Activated CD8-positive, alpha-beta T cell treated with anti-CD3 and anti-CD28 coated beads for 36 hours (primary cell): ENCODE measurements around the gene CMTM4. TPM values are rescaled to one million over a fixed set of nuclear protein-coding genes. Genes with fewer than 3 reads are reported as not detected.
A peak's percentile ranks its signal among the peaks of the same experiment; 100 is the strongest.

Experiments
- ATAC-seq: fragments of 200-7000 bp; cut with Tn5 transposase; one replicate; pipeline ENCODE4 v1.10.0; 2021; ENCODE audit warnings: mild to moderate bottlenecking, moderate library complexity
- CTCF ChIA-PET: fragments of 350-600 bp; sonication (Branson Sonifier 250); formaldehyde crosslinking; loops from one replicate; lab custom pipeline; 2021; ENCODE audit warnings: antibody characterized with exemption; lab: Charles Lee
- POLR2A ChIA-PET: fragments of 350-600 bp; sonication (Branson Sonifier 250); formaldehyde crosslinking; loops from one replicate; lab custom pipeline; 2021; ENCODE audit warnings: antibody characterized with exemption; lab: Charles Lee
- DNase-seq: peaks from one replicate; pipeline ENCODE4 v3.0.0-alpha.2; 2020
- H3K27ac Mint-ChIP-seq: one replicate; pipeline ENCODE4 v1.8.0; 2021; ENCODE audit warnings: mild to moderate bottlenecking, mixed read lengths
- H3K27me3 Mint-ChIP-seq: one replicate; pipeline ENCODE4 v1.8.0; 2021; ENCODE audit warnings: mixed read lengths
- H3K36me3 Mint-ChIP-seq: one replicate; pipeline ENCODE4 v1.8.0; 2021; ENCODE audit warnings: low read depth, mixed read lengths
- H3K4me1 Mint-ChIP-seq: one replicate; pipeline ENCODE4 v1.8.0; 2021; ENCODE audit warnings: low read depth, mixed read lengths
- H3K4me3 Mint-ChIP-seq: one replicate; pipeline ENCODE4 v1.8.0; 2021; ENCODE audit warnings: mild to moderate bottlenecking, moderate library complexity, mixed read lengths
- H3K9me3 Mint-ChIP-seq: one replicate; pipeline ENCODE4 v1.8.0; 2021; ENCODE audit warnings: mixed read lengths
- CTCF ChIP-seq: fragments of 200-600 bp; IDR thresholded peaks from one replicate; pipeline ENCODE4 v1.8.0; 2022; ENCODE audit warnings: antibody characterized with exemption, mild to moderate bottlenecking
- intact Hi-C: fragments of 100-400 bp; cut with micrococcal nuclease; formaldehyde crosslinking; loops from one replicate; pipeline ENCODE4 v1.10.0; 2022
- total RNA-seq, 2 experiments: library from RNA; stranded (reverse); gene quantifications; one replicate each; pipeline ENCODE4 v1.2.3, GENCODE V29; 2021

CMTM4 gene
- total RNA-seq, 2 experiments from 2014 or later = 3.2 to 3.5 TPM

- Mint-ChIP-seq H3K4me1 (peaks cover 16% of the 10 kb centered on the region), H3K27ac (no peak overlapping the region), H3K36me3 (no peaks in the 10 kb centered on the region), H3K27me3 (no peaks in the 10 kb centered on the region), H3K9me3 (no peaks in the 10 kb centered on the region), H3K4me3 (no peak overlapping the region)
- intact Hi-C loops = no loop called here
- DNase-seq = no peak
- no peak for TF ChIP-seq CTCF
- ChIA-PET CTCF (interaction anchor here (0.6 to 3.9 kb wide), 26 partner anchors 9 to 310 kb away, joined by 3 to 72 read pairs (median 6); partner anchors contain the start of genes CMTM4 and DYNC1LI2), POLR2A (no interaction called here)
- no peak for ATAC-seq
These were observed 44.6 kb downstream of the CMTM4 start for GRCh38 chr16:66651965-66652364.

- H3K9me3 Mint-ChIP-seq = no peaks in the 10 kb centered on the region
- ATAC-seq (no peak), DNase-seq (no peak)
- H3K4me3 Mint-ChIP-seq = peak overlapping the region; percentile 15
- intact Hi-C loops = no loop called here
- peaks cover 16% of the 10 kb centered on the region for H3K4me1 Mint-ChIP-seq
- no peak for TF ChIP-seq CTCF
- no peaks in the 10 kb centered on the region for H3K36me3 Mint-ChIP-seq
- no peak overlapping the region for H3K27ac Mint-ChIP-seq
- POLR2A ChIA-PET = interaction anchor here (0.6 to 1.5 kb wide), 2 partner anchors 87 to 212 kb away, joined by 3 to 4 read pairs; no protein-coding TSS in a partner anchor
- no peaks in the 10 kb centered on the region for H3K27me3 Mint-ChIP-seq
- CTCF ChIA-PET = interaction anchor here (0.7 to 3.9 kb wide), 47 partner anchors 9 to 309 kb away, joined by 3 to 72 read pairs (median 6); partner anchors contain the start of genes CMTM3, CMTM4, DYNC1LI2 and NAE1
These were observed 45.1 kb downstream of the CMTM4 start for GRCh38 chr16:66651474-66651765.

DNA sequence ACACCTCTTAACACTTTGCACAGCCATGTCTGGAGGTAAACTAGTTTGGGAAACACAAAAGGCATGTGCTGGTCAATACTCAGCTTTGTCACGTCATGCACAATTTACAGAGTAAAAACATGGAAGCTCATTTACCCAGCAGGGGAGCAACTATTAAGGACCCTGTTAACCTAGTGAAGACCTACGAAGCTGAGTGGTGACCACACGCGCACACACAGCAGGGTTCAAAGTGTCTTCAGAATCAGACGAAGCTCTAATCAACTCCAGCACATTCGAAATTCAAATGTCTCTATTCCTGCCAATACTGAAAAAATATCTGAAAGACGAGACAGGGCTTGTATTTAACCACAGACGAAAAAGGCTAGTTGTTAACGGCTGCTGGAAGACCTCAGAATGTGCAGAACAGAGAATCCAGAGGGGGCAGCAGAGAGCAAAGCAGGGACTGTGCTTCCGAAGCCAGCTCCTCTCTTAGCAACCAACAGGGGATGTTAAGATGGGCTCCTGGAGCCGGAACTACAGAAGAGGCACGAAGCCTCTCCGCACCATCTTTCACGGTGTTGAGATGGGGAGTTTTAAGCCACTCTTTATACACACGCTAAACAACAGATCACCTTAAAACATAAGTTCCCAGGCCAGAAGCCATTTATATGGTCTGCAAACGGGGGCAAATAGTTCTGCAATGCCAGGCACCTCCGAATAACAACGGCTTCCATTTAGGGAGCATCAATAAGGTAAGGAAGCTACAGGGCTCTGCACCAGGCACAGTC is 45.7 kb downstream of the CMTM4 start:
- Mint-ChIP-seq H3K36me3 (no peaks in the 10 kb centered on the region), H3K9me3 (no peaks in the 10 kb centered on the region), H3K4me3 (peak overlapping the region; percentile 15), H3K27me3 (no peaks in the 10 kb centered on the region), H3K27ac (no peak overlapping the region), H3K4me1 (peaks cover 16% of the 10 kb centered on the region)
- POLR2A ChIA-PET = interaction anchor here (0.6 to 1.5 kb wide), 2 partner anchors 88 to 213 kb away, joined by 3 to 4 read pairs; no protein-coding TSS in a partner anchor
- peak; percentile 90 for DNase-seq
- peak; percentile 100 for ATAC-seq
- CTCF ChIA-PET = interaction anchor here (0.7 to 3.9 kb wide), 55 partner anchors 8 to 309 kb away, joined by 3 to 72 read pairs (median 5); partner anchors contain the start of genes CMTM3, CMTM4, DYNC1LI2 and NAE1
- peak; percentile 96 for TF ChIP-seq CTCF
- intact Hi-C loops = no loop called here

GRCh38 chr16:66649636-66650205 is 46.8 kb downstream of the CMTM4 start:
- intact Hi-C loops = no loop called here
- Mint-ChIP-seq H3K27me3 (no peaks in the 10 kb centered on the region), H3K27ac (no peak overlapping the region), H3K4me1 (peaks cover 16% of the 10 kb centered on the region), H3K36me3 (no peaks in the 10 kb centered on the region), H3K4me3 (no peak overlapping the region), H3K9me3 (no peaks in the 10 kb centered on the region)
- CTCF ChIA-PET = interaction anchor here (1.2 to 3.9 kb wide), 9 partner anchors 8 to 242 kb away, joined by 4 to 72 read pairs (median 14); no protein-coding TSS in a partner anchor
- DNase-seq (no peak), ATAC-seq (no peak)
- POLR2A ChIA-PET = no interaction called here
- no peak for TF ChIP-seq CTCF

DNA sequence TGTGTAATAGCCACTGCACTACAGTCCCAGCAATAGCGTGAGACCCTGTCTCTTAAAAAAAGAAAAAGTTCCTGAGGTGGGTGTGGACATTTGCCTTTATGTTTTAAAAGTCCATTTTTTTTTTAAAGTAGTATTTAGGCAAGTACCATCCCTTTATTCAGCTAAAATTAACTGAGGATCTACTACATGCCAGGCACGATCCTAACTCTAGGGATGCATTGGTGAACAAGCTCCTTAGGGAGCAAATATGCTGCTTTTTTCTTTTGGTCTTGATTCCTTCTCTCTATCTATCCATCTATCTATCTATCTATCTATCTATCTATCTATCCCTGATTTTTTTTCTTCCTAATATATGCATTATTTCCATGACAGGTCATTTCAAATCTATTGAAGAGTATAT is 47.4 kb downstream of the CMTM4 start:
- DNase-seq = no peak
- no peak for TF ChIP-seq CTCF
- Mint-ChIP-seq H3K4me3 (no peak overlapping the region), H3K27me3 (no peaks in the 10 kb centered on the region), H3K9me3 (no peaks in the 10 kb centered on the region), H3K4me1 (peaks cover 16% of the 10 kb centered on the region), H3K36me3 (no peaks in the 10 kb centered on the region), H3K27ac (no peak overlapping the region)
- no peak for ATAC-seq
- intact Hi-C loops = no loop called here
- CTCF ChIA-PET = interaction anchor here (0.5 to 1.8 kb wide), 5 partner anchors 9 to 97 kb away, joined by 3 to 5 read pairs (median 4); partner anchors contain the start of gene CKLF
- POLR2A ChIA-PET = no interaction called here
